HL-60 (cell line): ENCODE data around the gene CSNK2A2.

ENCODE experiments used
- DNase-seq, 2 experiments: peaks; one replicate each; pipeline ENCODE4 v3.0.0-alpha.2; 2010 to 2020; ENCODE audit warnings: low read depth in 1 of 2, low spot score in 1 of 2
- H3K27ac ChIP-seq: fragments of 250-450 bp; sonication (Bioruptor Pico); replicated peaks from 2 replicates; pipeline ENCODE4 v1.5.1; 2020; ENCODE audit warnings: mild to moderate bottlenecking, moderate library complexity
- H3K27me3 ChIP-seq: fragments of 250-450 bp; sonication (Bioruptor Pico); 2 replicates; pipeline ENCODE4 v1.5.1; 2021; ENCODE audit warnings: mild to moderate bottlenecking, moderate library complexity; ENCODE audit not compliant: insufficient read depth, poor library complexity, severe bottlenecking
- H3K4me3 ChIP-seq: replicated peaks from 2 replicates; pipeline ENCODE4 v1.5.1; 2011; ENCODE audit warnings: mild to moderate bottlenecking, control low read depth, low read length; ENCODE audit not compliant: insufficient read depth
- GABPA ChIP-seq: IDR thresholded peaks from 2 replicates; pipeline ENCODE4 v1.6.1; 2012; ENCODE audit warnings: low read depth
- POLR2AphosphoS5 ChIP-seq: IDR thresholded peaks from 2 replicates; pipeline ENCODE4 v1.6.1; 2012; ENCODE audit warnings: low read depth
- SPI1 ChIP-seq: IDR thresholded peaks from 2 replicates; pipeline ENCODE4 v1.6.1; 2012; ENCODE audit warnings: low read depth, mild to moderate bottlenecking, borderline replicate concordance
- TF ChIP-seq, protein P1 (sequence below): IDR thresholded peaks from 2 replicates; pipeline ENCODE4 v1.6.1; 2012; ENCODE audit warnings: low read depth; ENCODE audit not compliant: insufficient replicate concordance
- TF ChIP-seq, protein P2 (sequence below): IDR thresholded peaks from one replicate; pipeline ENCODE4 v1.5.1; 2011; ENCODE audit warnings: low read length, control low read depth, inconsistent platforms; ENCODE audit not compliant: insufficient read depth

Gene CSNK2A2

DNA sequence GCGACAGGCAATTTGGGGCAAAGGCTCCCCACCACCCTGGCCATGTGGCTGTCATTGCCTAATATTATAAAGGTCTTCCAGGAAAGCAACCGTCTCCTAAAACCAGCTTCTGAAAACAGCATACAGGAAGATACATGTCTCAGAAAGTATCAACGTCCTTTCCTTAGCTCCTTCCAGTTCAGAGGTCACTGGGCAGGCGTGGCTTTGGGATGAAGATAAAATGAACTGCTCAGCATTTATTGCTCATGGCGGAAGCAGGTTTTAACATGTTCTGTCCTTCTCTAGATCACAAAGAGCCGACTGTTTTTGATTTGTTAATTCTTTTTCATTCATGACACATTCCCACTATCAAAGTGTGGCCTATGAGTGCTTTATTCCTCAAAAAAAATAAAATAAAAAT is 76.8 kb downstream of the CSNK2A2 start:
- Histone ChIP-seq H3K4me3 (no peak overlapping the region), H3K27me3 (no peaks in the 10 kb centered on the region), H3K27ac (no peak overlapping the region)
- DNase-seq: no peak
- no peak for TF ChIP-seq SPI1
- TF ChIP-seq, protein P1, sequence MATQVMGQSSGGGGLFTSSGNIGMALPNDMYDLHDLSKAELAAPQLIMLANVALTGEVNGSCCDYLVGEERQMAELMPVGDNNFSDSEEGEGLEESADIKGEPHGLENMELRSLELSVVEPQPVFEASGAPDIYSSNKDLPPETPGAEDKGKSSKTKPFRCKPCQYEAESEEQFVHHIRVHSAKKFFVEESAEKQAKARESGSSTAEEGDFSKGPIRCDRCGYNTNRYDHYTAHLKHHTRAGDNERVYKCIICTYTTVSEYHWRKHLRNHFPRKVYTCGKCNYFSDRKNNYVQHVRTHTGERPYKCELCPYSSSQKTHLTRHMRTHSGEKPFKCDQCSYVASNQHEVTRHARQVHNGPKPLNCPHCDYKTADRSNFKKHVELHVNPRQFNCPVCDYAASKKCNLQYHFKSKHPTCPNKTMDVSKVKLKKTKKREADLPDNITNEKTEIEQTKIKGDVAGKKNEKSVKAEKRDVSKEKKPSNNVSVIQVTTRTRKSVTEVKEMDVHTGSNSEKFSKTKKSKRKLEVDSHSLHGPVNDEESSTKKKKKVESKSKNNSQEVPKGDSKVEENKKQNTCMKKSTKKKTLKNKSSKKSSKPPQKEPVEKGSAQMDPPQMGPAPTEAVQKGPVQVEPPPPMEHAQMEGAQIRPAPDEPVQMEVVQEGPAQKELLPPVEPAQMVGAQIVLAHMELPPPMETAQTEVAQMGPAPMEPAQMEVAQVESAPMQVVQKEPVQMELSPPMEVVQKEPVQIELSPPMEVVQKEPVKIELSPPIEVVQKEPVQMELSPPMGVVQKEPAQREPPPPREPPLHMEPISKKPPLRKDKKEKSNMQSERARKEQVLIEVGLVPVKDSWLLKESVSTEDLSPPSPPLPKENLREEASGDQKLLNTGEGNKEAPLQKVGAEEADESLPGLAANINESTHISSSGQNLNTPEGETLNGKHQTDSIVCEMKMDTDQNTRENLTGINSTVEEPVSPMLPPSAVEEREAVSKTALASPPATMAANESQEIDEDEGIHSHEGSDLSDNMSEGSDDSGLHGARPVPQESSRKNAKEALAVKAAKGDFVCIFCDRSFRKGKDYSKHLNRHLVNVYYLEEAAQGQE: no peak
- TF ChIP-seq, protein P2, sequence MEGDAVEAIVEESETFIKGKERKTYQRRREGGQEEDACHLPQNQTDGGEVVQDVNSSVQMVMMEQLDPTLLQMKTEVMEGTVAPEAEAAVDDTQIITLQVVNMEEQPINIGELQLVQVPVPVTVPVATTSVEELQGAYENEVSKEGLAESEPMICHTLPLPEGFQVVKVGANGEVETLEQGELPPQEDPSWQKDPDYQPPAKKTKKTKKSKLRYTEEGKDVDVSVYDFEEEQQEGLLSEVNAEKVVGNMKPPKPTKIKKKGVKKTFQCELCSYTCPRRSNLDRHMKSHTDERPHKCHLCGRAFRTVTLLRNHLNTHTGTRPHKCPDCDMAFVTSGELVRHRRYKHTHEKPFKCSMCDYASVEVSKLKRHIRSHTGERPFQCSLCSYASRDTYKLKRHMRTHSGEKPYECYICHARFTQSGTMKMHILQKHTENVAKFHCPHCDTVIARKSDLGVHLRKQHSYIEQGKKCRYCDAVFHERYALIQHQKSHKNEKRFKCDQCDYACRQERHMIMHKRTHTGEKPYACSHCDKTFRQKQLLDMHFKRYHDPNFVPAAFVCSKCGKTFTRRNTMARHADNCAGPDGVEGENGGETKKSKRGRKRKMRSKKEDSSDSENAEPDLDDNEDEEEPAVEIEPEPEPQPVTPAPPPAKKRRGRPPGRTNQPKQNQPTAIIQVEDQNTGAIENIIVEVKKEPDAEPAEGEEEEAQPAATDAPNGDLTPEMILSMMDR: no peak
- TF ChIP-seq POLR2AphosphoS5: no peak
- TF ChIP-seq GABPA: no peak

DNA sequence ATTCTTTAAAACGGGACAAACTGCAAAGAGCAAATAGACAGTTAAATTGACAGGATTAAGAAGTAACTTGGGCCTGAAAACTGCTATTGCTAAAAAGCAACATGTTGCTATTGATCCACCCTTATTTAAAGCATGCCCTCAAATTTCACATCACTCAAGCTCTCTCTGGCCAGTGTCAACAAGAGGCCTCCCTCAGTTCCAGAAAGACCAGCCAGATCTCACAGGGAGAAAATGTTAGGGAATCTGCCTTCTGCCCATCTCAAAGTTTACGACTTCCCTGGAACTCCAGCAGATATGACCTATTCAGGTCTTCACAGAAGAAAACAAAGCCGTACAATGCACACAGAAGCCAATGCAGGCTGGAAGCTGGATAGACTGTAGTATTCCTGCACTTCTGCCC is 77.7 kb downstream of the CSNK2A2 start:
- no peak overlapping the region for H3K4me3 ChIP-seq
- TF ChIP-seq GABPA: no peak
- H3K27ac ChIP-seq: no peak overlapping the region
- H3K27me3 ChIP-seq: no peaks in the 10 kb centered on the region
- no peak for DNase-seq

DNA sequence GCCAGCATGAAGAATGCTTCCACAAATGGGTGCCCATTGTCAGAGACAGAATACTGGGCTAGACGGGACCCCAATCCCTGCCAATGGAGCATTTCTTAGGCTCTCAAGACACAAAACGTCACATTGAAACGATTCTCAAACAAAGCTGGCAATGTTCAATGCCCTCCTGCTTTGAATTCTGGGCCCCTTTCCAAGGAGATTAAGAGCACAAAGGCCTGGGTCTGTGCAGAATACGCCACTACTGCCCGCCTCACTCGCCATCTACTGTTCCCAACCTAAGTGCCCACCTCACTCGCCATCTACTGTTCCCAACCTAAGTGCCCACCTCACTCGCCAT is 78.4 kb downstream of the CSNK2A2 start:
- Histone ChIP-seq H3K4me3 (no peak overlapping the region), H3K27ac (no peak overlapping the region), H3K27me3 (no peaks in the 10 kb centered on the region)
- TF ChIP-seq, protein P1: no peak
- TF ChIP-seq GABPA (no peak), SPI1 (no peak), POLR2AphosphoS5 (no peak)
- no peak for DNase-seq

DNA sequence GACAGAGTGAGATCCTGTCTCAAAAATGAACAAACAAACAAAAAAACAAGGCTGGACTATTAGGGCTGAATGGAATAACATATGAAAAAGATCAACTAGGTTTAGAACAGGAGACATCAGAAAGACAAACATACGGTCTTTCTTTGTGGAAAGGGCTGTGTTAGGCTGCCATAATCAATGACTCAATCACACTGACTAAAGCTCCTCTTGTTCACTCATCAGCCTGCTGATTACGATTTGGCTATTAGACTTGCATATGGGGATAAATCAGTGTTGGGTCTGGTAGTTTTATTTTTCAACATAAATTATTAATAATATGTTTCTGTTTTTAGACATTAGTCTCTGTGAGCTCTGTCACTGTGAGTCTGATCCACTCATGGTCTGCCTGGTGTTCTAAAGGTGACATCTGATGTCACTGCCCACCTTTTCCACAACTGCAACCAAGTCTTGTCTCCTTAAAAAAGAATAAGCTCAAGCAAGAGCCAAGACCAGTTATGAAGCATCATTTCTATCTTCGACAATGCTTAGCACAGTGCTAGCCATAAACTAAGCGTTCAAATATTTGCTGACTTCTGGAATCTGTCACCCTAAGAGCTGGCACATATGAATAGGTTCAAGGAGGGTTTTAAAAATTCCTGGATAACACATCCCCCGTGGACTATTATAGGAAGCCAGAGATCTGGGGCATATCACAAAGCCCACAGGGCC is 79.0 kb downstream of the CSNK2A2 start:
- no peak for DNase-seq
- Histone ChIP-seq H3K27me3 (no peaks in the 10 kb centered on the region), H3K27ac (no peak overlapping the region), H3K4me3 (no peak overlapping the region)
- TF ChIP-seq, protein P2: no peak

DNA sequence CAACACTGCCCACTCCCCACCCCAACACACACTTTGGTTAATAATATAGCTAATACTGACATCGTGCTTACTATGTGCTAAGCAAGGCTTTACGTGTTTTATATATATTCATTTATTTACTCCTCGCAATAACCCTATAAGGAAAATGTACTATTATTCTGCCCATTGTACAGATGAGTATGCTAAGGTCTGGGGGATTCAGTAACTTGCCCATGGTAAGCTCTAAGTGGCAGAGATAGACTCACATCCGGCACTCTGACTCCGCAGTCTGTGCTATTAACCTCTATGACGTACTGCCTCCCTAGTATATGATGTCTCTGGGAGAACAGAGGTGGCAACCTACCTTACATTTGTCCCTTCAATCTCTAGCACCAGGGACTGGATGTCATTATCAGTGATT is 81.4 kb downstream of the CSNK2A2 start:
- no peak overlapping the region for H3K27ac ChIP-seq
- no peak for DNase-seq
- H3K27me3 ChIP-seq: no peaks in the 10 kb centered on the region
- TF ChIP-seq POLR2AphosphoS5 (no peak), GABPA (no peak), SPI1 (no peak)
- TF ChIP-seq, protein P2: no peak
- TF ChIP-seq, protein P1: no peak
- no peak overlapping the region for H3K4me3 ChIP-seq
